RKO (cell line): ENCODE results near the gene BAIAP2L2.

Experiments
- DNase-seq: peaks from one replicate; pipeline ENCODE4 v3.0.0-alpha.2; 2016; ENCODE audit warnings: low spot score

BAIAP2L2 gene

GRCh38 chr22:38067761-38068360, 42.6 kb downstream of the BAIAP2L2 start:
- no peak for DNase-seq

- no peak for DNase-seq
Measured at GRCh38 chr22:38067028-38067415, 43.5 kb downstream of the BAIAP2L2 start.

DNA sequence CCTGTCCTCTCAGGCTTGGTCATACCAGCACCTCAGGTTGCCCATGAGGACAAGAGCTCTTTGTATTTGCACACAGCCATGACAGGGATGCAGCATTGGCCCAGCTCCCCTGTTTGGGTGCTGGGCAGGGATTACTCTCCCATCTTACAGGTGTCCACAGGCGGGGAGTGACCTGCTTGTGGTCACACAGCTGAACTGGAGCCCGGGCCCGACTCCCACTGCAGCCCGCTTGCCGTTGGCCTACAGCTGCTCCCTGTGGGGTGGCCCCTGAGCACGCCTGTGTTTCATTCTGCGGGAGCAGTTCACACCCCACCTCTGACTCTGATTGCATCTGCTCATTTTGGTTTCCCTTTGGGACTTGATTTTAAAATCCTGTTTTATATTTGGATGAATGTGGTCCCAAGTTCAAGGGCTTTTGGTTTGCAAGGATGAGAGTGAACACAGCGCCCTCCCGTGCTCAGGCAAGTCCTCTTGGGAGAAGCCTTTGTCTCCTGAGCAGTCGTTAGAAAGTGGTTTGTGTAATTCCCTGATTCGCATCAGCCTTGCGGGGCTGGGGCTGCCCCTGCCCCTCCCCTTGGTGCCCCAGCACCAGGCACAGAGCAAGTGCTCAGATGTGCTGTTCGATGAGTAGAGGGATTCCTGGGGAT, 44.0 kb downstream of the BAIAP2L2 start:
- no peak for DNase-seq

DNA sequence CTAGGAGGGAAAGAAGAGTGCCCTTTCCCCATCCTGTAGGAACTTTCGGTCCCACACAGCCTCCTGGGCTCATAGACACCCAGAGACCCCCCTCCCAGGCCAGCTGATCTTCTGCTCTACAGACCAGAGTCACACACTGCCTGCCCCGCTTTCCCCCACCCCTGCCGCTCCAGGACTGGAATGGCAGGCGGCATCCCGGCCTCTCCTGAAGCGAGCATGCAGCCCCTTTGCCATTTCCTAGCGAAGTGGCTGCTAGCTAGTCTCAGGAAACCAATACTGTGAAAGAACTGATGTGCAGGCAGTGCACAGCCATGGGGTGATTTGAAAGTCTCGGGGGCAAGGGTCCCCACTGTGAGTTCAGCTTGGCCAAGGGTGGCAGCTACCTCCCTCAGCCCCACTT, 44.9 kb downstream of the BAIAP2L2 start:
- no peak for DNase-seq

GRCh38 chr22:38062791-38063190, 47.7 kb downstream of the BAIAP2L2 start:
- no peak for DNase-seq

DNA sequence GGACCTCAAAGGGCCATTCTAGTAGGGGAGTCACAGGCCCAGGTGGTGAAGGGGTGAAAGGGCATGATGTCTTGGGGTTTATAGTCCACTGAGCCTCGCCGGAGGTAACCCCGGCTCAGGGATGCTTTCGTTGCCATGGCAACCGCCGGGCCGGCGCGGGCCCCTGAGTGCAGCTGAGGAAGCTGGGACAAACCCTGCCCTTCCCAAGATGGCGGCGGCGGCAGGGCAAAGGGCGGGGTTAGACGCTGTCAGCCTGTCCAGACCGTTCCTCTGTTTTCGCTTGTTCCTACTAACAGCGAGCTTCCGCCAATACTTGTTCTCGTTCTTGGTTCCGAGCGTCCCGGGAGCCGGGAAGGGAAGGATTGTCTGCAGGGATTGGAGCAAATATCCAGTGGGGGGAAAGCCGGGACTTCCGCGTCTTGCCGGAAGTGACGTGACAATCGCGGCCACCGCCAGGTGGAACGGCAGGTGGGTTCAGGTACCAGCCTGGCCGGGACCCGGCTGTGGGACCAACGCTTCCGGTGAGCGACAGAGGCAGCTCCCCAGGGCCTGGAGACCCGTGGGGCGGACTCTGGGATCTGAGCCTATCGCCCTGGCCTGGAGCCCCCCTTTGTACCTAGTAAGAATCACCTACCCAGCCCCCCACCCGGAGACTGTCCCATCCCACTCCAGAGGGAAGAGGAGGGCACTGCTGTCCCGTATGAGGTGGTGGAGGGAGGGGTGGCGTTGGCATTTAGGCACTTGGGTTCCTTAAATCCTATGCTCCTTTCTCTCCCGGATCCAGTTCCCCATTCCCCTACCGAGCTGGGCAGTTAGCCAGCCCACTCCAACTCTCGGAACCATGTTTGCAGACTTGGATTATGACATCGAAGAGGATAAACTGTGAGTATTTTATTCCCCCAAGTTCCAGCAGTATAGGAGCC, 53.3 kb downstream of the BAIAP2L2 start, which contains the start of gene PICK1:
TSS of gene PICK1 (plus strand) at position 436 of the 923 bp plus-strand sequence. CDS start at position 842, 406 bp downstream.
- peak; percentile 77 for DNase-seq

- DNase-seq: peak; percentile 82
Measured at GRCh38 chr22:38051900-38052862, 58.3 kb downstream of the BAIAP2L2 start.

DNA sequence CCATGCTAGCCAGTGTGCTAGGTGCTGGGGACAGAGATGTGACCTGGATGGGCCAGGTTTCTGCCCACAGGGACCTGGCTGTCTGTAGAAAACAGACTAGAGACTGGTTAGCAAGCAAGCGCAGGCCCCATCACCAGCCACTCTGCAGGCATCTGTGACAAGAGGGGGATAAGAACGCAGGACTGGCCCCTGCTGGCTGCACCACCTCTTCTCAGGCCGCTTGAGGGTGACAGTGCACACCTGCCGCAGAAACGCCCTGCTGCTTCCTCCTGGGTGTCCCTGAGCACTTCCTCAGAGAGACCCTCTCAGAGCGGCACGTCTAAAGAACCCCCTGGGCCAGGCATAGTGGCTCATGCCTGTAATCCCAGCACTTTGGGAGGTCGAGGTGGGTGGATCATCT, 59.2 kb downstream of the BAIAP2L2 start:
- no peak for DNase-seq

DNA sequence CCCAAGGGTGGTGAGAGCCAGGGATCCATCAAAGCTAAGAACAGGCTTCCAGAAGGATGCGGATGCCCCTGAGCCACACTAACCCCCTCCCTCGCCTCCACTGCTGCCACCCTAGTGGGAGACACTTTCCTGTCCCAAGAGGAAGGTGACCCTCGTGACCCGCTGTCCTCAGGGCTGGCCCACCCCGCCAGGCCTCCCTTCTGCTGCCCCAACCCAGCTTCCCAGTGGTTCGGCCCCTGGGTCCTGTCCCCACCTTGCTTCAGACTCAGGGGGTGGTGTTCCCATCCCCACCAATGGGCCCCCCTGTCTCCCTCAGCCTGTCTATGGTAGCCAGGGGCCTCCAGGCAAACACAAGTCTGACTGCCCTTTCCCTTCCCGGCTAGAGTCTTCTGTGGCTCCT, 59.8 kb downstream of the BAIAP2L2 start:
- no peak for DNase-seq

DNA sequence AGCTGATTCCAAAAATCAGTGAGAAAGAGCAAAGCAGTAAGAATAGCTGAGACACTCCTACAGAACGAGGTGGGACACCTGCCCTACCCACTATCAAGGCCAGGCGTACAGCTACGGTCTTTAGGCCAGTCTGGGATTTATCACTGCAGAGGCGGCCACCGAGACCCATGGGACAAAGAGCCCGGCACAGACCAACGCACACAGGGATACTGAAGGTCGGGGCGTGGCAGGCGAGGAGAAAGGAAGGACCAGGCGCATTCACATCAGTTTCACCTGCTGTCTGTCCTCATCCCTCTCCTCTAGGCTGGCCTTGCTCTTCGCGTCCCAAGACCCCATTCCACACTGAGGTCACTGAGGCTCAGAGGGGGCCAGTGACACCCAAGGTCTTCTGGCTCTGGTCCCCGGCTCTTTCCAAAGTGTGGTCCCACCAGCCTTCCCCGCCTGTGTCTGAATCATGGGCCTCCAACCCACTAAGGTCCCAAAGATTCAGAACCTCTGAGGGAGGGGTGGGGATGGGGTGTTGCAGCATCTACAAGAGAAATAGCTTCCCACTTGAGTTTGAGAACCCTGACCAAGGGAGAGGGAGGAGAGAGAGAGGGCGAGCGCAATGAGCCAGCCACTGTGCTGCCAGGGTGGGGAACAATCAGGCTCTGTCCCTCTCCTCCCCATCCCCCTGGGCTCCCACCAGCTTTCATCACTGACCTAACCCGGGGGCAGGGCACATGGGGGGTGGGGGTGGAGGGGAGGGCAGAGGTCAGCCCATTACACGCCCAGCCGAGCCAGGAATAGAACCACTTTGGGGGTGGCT, 60.5 kb downstream of the BAIAP2L2 start:
- no peak for DNase-seq

DNA sequence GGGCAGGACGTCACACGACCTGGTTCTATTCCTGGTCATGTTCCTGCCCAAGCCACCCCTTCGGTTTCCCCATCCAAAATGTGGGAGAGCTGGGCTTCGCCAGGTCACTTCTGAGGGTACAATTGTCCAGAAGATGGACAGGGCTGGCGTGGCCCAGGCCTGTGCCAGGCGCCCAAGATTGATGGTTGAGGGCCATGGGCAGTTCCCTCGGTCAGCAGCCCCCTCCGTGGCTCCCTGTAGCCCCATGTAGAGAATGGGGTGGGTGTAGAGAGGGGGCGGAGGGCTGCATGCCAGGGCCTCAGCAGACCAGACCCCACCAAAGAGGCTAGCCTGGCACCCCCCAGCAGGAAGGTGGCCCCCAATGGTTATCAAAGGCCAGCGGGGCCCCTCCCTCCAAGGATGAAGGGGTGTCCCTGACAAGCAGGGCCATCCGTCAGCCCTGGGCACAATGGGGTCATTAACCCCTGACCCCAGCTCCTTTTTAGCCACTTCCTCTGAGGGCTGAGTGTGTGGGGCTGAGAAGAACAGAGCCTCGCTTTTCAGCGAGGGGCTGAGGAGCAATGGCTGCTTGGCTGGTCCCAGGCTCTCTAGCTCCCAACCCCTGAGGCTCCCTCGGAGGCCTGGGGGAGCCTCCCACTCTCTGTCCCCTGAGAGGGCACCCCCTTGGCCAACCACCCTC, 64.3 kb downstream of the BAIAP2L2 start:
- DNase-seq: no peak

GRCh38 chr22:38043151-38044039, 67.1 kb downstream of the BAIAP2L2 start:
- no peak for DNase-seq

- DNase-seq: no peak
Measured at GRCh38 chr22:38042488-38042790, 68.0 kb downstream of the BAIAP2L2 start.

DNA sequence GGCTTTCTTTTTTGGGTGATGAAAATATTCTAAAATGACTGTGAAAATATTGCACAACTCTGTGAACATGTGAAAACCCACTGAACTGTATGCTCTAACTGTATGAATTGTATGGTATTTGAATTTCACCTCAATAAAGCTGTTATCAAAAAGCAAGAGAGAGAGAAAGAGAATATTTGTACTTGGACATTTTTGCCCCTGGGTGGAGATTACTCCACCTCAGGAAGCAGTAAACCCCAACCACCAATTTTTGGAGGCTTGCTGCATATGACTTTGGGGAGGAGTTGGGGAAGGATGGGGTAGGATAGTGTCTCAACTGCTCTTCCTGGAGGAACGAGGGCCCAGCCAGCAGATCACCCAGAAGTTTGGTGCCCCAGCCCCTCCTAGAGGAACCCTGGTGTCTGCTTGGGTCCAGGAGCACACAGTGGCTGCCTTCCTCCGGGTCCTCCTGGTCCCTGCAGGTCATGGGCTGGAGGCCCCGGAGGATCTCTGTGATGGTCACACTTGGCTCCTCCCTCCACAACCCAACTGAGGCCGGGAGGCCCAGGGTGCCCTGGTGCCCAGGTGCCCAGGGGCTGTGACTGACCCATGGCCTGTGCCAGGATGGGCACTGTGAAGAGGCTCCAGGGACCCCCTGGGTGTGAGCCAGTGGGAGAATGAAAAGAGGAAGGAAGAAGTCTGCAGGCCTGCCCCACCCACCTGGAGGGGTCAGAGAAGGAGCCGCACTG, 68.6 kb downstream of the BAIAP2L2 start:
- no peak for DNase-seq

DNA sequence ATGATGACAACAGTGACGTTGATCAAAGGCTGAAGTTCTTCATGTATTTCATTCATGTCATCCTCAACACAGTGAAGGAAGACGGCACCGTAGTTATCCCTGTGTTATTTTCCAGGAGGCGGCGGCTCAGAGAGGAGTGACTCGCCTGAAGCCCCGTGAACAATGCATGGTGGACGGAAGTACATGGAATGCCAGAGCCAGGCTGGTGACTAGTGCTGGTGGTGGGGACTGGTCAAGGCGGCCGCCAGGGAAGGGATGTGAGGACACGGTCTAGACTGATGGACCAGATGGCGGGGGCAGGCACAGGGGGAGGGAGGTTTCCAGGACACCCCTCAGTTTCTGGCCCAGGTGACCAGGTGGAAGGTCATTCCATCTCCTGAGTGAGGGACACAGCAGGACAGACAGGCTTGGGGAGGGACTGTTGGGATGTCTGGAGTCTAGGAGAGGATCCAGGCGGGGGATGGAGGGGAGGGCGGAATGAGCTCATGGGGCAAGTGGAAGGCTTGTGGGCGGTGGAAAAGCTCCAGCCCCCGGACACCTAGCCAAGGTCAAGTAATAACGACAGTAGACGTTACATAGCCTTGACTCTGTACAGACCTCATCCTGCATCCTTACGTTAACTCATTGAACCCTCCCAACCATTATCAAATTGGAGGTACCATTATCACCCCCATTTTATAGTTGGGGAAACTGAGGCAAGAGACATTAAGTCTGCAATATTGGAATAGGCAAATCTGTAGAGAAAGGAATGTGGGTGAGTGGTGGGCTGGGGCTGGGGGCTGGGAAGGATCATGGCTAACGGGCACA, 69.3 kb downstream of the BAIAP2L2 start:
- no peak for DNase-seq

- no peak for DNase-seq
Measured at GRCh38 chr22:38038890-38039812, 71.3 kb downstream of the BAIAP2L2 start.

DNA sequence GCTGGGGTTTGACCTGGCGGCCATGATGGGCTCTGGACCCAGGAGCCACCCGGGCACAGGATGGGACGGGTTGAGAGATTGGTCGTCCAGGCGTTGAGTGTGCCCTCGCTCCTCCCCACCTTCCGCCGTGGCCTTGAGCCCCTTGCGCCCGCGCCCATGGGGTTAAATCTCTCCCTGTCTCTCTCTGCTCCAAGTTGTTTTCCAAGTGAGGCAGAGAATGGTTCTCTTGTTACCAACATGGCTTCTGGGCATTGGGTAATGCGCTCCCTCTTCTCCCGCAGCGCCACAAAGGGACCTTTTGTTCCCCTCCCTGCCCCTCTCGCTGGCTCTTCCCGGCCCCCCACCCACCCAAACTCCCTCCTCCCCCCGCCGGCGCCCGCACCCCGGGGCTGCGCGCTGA, 72.1 kb downstream of the BAIAP2L2 start:
- no peak for DNase-seq
